H4 (cell line): Measurements from ENCODE around the gene NR6A1. TPM values are rescaled to one million over a fixed set of nuclear protein-coding genes. Genes with fewer than 3 reads are reported as not detected.
"Not testable (repeated sequence)": the region's sequence is repeated elsewhere in the genome, so short reads cannot be mapped to it uniquely, and the experiment has no call there.

ENCODE experiments used
- DNase-seq: peaks from one replicate; pipeline ENCODE4 v3.0.0-alpha.2; 2015; ENCODE audit warnings: low spot score
- total RNA-seq: library from RNA; depleted of rRNA; stranded (reverse); fragments of >200 nt; shearing (Covaris generic); gene quantifications from 2 replicates; pipeline ENCODE4 v1.2.3, GENCODE V29; 2014

NR6A1 gene
- total RNA-seq, 1 experiment from 2014 or later: 3.7 TPM

DNA sequence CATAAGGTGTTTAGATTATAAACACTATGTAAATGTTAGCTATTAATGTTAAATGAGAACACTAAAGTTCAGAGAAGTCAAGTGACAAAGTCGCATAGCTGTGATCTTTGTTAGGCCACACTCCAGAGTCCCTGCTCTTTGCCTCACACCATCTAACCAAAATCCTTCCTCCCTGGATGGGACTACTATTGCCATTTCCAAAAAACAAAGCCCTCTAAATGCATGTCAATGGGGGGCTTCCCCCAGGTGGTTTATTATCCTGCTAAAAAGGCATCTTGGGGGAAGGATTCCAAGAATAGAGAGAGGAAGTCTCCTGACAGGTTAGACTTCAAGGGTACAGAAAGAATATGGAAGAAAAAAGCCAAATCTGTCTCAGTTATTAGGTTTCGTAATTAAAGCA lies 10.4 kb downstream of the NR6A1 start:
- DNase-seq: no peak

DNA sequence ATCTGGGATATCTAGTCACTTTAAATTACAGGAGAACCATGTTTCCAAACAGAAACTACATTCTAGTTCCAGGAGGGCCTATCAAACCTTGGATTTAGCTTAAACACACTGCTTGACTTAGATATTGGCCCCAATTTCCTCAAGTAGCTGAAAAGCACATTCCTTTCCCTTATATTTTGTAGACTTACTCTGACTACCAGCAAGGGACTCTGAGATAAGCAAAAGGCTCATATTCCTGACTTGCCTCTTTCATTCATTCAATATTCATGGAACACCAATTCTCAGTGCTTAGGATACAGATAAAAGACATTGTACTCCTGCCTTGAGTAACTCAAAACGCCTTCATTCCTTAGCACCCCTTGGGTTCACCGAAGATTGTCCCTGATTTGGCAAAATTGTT lies 11.8 kb downstream of the NR6A1 start:
- no peak for DNase-seq

DNA sequence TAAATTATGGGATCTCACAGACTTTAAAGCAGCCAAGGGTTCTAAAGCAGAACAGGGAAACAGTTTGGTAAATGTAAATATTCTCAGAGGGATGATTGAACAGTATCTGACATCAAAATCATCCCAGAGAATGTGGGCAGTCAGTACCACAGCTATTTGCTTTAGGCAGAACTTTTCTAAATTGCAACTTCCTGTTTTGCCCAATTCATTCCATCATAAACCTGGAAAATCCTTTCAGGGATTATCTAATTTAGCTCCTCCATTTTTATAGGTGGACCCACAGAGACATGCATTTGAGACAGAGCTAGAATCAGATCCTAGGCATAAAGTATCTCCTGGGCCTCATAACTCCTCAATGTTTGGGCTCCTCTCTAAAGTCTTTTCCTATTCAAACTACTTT lies 12.4 kb downstream of the NR6A1 start:
- no peak for DNase-seq

DNA sequence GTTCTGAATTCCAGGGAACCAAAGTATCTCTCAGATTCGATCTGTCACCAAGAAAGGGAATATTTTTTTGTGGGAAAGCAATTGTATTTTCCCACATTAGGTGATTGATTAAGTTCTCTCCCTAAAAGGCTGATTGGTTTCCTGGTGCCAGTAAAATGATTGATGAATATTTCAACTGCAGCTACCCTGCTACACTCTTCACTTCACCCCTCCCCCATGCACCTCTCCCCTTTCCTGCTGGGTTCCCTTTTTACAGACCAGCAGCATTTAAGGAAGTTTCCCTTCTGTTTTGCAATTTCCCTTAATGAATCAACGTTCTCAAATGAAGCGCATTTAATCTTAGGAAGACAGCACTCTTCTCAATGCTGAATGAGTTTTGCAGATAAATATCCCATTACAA lies 13.1 kb downstream of the NR6A1 start:
- DNase-seq: no peak

DNA sequence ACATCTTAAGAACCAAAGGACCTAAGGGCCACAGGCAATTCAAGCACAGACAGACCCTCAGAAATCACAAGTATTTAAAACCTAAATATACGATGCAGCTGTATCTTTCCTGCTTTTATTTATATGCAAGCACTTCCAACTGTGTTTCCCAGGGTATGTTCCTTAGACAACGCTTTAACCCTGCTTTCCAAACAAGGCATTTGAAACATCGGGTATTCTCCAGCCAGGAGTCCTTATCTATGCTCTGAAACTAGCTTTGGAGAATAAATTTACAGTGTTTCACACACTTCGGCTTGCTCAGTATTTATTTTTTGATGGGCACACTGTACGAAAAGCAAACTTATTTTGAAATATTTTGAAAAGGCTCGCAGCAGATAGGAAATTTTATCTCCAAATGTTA lies 13.5 kb downstream of the NR6A1 start:
- DNase-seq: no peak

DNA sequence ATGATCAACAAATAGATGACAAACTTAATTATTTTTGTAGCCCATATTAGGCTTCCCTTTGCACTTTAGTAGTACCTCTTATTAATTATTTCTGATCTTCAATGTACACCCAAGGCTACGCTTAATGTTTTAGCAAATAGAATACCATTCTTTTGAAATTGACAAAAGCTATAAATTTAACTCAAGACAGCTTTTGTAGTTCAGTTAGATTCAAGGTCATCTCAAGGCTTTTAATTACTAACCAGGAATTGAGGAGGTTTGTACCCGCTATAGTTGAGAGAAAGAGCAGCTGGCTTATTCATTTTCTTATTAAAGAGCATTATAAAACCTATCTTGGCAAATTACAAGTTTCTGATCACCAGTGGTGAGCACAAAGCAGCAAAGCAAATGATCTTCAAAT lies 15.1 kb downstream of the NR6A1 start:
- no peak for DNase-seq

DNA sequence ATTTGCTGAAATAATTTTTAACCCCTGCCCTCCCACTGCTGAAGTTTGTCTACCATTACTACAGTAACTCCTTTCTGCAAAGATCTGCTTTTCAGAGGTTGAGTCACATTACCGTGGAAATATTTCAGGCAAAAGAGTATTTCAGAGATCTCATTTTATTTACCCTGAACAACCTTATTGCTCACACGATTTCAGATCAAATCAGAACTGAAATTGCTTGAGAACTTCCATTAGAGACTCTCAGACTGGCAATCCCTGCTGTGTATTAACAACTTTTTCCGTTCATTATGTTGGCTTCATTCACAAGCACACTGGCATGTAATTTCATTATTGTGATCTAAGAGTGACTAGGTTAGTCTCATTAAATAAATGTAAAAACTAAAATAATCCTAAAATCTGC lies 16.1 kb downstream of the NR6A1 start:
- DNase-seq: no peak

DNA sequence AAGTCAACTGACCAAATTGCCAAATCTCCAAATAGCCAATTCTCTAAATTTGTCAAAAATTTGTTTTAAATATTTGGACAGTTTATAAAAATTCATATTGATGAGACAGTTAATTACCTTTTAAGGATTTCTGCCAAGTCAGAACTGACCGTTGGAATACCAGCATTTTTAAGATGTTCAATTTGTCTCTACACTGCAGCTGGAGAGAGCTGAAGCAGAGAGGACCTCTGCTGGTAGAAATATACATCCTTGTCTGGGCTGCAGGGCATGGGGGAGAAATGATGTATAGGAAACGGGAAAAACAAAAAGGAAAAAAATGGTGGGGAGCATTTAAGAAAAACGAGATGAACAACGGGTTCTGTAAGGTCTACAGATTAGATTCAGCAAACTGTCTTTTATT lies 16.8 kb downstream of the NR6A1 start:
- no peak for DNase-seq

DNA sequence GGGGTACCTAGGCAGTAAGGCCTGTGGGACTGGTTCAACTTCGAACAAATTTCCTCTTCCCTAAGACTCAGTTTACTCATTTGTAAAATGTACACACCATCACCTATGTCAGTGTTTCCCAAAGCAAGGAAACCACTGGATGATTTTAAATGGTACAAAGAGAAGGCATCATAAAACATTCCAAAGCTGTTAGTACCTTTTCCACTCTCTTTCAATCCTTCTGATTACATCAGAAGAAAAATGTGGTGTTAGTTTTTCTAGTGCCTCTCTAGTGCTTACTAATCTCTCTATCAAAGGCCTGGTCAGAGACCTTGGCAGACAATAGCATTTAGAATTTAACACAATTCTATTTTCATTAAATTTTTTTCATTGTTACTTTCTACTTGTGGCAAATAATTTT lies 18.1 kb downstream of the NR6A1 start:
- no peak for DNase-seq

DNA sequence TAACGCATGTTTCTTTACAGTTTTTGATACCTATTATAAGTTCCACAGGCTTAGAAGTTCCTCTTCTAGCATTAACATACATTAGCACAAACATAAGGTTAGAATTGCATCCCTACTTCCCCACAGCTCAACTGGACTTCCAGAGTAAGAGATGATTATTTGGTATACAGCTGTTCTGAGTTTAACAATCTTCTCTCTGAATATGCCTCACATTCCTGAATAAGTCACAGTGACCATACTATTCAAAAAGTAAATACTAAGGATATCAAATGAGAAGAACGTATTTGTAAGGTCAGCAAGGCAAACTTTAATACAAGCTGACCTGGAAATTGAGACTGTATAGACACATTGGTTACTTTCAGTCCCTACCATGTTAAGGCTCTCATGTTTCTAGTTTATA lies 21.3 kb downstream of the NR6A1 start:
- DNase-seq: no peak

DNA sequence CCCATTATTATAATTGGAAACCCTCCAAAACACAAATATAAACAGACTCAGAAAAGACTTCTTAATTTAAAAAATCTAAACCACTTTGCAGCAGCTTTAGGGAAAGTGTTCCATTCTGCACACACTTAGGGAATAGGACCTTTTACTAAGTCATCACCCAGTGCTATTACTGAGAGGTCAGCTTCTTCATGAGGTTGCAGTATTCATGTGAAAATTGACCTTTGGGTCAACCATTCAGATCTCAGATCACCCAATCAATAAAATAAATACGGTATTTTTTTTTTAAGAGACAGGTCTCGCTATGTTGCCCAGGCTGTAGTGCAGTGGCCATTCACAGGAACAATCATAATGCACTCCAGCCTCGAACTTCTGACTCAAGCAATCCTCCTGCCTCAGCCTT lies 21.8 kb downstream of the NR6A1 start:
- no peak for DNase-seq

DNA sequence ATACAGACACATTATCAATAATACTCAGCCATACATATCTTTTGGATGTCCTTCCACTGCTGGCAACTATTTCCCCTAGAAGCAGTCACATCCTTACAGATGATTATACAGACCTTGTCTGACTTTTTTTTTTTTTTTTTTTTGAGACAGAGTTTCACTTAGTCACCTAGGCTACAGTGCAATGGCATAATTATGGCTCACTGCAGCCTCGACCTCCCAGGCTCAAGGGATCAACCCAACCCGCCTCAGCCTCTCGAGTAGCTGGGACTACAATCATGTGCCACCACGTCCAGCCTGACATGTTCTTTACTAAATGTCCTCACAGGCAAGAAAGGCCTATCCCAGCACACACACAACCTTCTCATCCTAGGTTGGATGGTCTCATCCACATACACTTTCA lies 24.0 kb downstream of the NR6A1 start:
- no peak for DNase-seq

DNA sequence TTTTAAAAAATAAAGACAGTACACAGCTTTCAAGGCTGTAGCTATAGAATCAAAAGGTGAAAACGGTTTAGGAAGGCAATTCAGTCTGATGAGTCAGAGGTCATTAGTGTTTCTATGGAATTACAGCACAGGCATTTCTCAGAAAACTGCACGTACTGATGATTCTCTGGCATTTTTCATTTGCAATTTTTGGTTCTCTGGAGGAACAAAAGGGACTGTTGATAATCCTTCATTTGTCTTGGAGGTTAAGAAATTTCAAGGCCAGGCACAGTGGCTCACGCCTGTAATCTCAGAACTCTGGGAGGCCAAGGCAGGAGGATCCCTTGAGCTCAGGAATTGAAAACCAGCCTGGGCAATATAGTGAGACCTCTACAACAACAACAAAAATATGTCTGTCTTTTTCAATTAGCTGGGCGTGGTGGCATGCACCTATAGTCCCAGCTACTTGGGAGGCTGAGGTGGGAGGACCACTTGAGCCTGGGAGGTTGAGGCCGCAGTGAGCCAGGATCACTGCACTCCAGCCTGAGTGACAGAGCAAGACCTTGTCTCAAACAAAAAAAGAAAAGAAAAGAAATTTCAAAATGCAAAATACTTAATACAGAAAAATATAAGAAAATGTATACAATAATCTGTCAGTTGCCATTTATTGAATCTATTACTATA lies 27.3 kb downstream of the NR6A1 start:
- DNase-seq: no peak

DNA sequence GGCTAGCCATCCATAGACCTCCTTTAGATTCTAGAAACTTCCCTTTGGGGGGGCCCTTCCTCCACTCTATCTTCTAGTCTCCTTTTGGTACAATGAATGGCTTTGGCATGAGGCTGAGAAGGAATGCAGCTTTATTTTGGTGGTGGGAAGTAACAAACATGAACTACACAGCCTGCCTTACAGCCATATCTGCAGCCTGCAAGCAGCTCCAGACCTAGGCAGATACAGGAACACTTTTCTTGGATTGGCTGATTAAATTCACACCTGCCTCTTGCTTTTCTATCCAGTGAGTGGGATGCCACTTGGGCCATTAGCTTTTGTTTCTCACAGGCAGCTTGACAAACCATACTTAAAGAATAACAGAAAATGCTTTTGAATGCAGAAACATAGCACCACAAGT lies 28.2 kb downstream of the NR6A1 start:
- no peak for DNase-seq

DNA sequence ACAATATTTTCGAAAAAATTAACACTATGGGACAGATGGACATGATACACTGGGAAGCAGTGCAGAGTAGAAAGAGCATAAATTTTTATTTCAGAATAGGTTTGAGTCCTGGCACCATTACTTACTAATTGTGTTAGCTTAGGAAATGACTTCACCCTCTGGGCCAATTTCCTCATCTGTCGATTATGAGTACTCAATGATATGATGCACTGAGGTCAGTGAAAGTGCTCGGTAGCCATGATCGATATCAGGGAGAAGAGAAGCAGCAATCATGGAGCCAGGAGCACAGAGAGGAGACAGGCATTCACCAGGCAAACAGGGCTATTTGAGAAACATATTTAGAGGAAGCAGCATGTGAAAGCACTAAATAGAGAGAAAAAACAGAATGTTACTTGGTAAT lies 29.4 kb downstream of the NR6A1 start:
- no peak for DNase-seq

DNA sequence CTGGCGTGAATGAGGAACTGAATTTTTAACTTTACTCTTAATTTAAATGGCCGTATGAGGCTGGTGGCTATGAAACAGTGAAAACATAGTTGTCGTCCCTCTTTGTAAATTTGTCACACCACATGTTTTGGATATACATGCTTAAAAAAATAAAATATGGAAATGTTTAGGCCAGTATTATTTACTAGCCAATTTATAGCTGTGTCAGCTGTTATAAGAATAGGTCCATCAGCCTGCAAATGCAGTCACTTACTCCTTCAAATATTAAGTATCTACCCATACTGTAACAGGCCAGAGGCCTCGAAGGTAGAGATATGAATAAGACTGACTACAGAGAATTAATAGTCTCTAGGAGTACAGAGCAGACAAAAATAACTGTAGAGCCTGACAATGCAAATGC lies 30.0 kb downstream of the NR6A1 start:
- no peak for DNase-seq

DNA sequence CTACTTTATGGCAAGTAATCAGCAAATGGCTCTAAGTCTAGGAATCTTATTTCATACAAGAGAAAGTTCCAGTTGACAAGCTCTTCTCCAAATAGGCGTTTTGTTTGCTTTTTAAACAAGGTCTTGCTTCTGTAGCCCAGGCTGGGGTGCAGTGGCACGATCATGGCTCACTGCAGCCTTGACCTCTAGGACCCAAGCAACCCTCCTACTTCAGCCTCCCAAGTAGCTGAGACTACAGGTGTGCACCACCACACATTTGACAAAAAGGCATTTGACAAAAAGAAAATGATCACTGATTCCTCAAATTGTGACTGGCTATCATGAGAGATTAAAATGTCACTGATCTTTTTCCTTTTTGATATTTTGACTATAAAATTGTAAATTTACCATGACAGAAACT lies 31.8 kb downstream of the NR6A1 start:
- no peak for DNase-seq

DNA sequence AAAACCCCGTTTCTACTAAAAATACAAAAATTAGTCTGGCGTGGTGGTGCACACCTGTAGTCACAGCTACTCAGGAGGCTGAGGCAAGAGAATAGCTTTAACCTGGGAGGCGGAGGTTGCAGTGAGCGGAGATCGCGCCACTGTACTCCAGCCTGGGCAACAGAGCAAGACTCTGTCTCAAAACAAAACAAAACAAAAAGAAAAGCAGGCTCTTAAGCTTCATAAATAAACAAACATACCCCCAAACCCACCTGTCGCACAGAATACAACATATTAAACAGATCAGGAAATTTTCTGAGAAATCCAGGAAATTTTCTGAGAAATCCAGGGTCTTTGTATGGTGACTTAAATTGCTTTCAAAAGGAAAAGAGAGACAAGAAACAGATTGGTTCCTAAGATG lies 33.0 kb downstream of the NR6A1 start:
- not testable (repeated sequence) for DNase-seq

DNA sequence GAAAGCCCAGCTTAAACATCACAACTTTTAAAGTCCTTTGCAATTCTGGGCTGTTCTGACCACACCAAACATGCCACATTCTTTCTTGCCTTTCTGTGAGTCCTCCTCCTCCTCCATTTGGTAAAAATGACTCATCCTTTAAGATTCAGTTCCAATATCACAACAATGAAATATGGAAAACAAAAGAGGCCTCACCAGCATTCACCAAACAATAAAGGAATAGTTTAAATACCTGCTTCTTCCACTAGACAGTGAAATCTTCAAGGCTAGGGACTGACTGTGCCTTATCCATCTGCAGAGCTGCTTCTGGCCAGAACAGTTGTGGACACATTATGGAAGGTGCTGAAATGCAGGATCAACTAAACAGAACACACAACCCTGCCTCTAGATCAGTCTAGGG lies 36.0 kb downstream of the NR6A1 start:
- DNase-seq: no peak

DNA sequence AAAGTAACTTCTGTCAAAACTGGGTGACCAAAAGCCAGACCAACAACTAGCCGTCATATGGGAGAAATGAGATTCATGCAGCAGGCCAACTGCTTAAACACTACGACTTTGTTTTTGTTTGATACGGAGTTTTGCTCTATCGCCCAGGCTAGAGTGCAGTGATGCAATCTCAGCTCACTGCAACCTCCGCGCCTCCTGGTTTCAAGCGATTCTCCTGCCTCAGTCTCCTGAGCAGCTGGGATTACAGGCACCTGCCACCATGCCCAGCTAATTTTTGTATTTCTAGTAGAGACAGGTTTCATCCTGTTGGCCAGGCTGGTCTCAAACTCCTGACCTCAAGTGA lies 36.4 kb downstream of the NR6A1 start:
- not testable (repeated sequence) for DNase-seq

DNA sequence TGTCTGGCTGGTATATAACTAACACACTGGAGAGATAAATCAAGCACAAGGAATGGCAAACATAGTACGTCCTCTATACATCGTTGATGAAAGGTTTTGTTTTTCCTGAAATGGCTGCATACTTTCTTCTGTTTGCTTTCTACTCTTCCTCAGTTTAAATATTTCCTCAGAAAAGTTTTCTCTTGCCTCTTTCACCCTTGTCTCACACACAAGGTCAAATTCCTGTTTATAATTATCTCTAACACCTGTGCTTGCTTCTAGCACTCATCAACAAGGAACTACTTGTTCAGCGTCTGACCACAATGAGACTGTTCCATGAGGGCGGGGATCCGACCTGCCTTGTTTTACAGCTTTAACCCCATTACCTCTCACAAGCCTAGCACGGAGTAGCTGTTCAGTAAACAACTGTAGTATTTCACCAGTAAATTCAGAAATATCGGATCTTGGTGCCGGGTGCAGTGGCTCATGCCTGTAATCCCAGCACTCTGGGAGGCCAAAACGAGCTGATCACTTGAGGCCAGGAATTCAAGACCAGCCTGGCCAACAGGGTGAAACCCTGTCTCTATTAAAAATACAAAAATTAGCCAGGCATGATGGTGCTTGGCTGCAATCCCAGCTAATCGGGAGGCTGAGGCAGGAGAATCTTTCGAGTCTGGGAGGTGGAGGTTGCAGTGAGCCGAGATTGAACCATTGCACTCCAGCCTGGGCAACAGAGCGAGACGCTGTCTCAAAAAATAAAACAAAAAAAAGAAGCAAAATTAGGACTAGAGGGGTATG lies 37.0 kb downstream of the NR6A1 start:
- no peak for DNase-seq

DNA sequence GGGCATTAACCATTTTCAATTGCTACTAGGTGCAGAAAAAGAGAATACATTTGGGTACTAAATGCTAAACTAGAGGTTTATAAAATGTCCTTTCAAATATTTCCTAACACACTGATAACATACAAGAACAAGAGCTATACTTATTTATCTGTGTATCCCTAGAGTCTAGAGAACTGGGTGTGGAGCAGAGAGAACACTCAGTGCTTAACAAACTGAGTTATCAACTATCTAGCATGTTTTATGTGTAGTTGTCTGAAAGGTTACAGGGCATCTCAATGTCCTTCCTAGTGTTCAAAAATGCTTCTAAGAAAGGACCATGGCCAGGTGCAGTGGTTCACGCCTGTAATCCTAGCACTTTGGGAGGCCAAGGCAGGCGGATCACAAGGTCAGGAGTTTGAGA lies 40.3 kb downstream of the NR6A1 start:
- DNase-seq: no peak

DNA sequence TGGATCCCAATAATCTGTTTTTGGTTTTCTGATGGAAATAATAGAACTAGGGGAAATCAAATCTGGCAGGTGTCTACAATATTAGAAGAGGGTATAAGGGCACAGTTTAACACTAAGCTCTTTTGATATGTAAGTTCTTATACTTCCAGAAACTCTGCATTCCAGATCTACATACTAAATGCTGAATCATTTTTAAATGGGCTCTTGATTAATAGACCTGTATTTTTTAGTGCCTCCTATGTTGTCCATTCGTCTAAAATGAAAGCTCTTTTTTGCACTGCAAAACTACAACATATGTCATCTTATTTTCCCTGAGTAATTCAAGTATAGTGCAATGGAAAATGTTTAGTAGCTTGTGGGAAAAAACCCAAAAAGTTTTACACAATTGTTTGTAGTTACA lies 44.2 kb downstream of the NR6A1 start:
- DNase-seq: no peak

DNA sequence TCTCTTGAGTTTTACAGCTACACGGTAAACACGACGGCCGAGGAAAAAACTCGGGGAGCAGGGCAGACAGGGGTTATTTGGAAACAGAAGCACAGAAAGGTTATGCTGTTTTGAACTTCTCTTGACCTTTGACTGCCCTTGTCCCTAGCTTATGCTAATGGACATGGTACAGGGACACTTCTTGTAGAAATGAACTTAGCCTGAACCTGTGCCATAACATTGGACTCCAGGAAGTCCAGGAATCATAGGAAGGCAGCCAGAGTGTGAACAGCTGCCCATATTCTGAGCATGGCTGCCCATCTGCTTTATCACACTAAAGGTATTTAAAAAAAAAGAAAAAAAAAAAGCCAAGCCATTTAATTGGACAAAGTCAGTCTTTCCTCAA lies 46.1 kb downstream of the NR6A1 start:
- no peak for DNase-seq
